ENCODE results near the gene MORC2.

DNA sequence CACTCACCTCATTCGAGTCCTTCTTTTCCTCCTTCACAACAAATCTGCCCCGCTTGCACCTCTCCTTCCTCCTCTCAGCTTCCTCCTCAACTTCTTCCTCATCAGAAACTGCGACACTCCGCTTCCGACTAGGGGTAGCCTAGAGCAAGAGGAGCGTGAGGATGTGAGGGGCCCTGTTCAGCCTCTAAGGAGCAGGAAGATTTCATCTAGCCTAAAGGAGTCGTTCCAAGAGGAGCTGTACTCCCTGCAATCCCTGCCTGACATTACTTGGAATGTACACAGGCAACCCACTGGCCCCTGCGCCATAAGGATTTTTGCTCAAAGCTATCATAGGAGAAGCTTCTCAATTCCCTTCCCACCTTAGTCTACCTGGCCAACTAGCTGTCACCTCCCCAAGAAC lies 34.5 kb downstream of the MORC2 start:
- TF ChIP-seq POLR2AphosphoS5 (IDR thresholded peaks at IDR 0.05) (no peak), POLR2A (IDR thresholded peaks at IDR 0.05) (no peak)

Data from breast epithelium (tissue), 3 donors.